Loucy (cell line): ENCODE measurements around the gene ENPP3.

Experiments used
- H2AFZ ChIP-seq: fragments of 200-600 bp; sonication (generic); 2 replicates; pipeline ENCODE4 v1.6.0; 2016; ENCODE audit warnings: antibody characterized with exemption, mild to moderate bottlenecking, low read length, moderate library complexity
- H3F3A ChIP-seq: fragments of 200-600 bp; 2 replicates; pipeline ENCODE4 v1.6.0; 2016; ENCODE audit warnings: antibody characterized with exemption, low read depth, mild to moderate bottlenecking
- H3K27me3 ChIP-seq: fragments of 200-600 bp; sonication (generic); 2 replicates; pipeline ENCODE4 v1.6.1; 2014; ENCODE audit warnings: low read length, mild to moderate bottlenecking; ENCODE audit not compliant: insufficient read depth, poor library complexity, severe bottlenecking
- H3K36me3 ChIP-seq: fragments of 200-600 bp; sonication (generic); 2 replicates; pipeline ENCODE4 v1.6.1; 2016; ENCODE audit warnings: low read length; ENCODE audit not compliant: insufficient read depth
- H3K4me1 ChIP-seq: fragments of 200-600 bp; sonication (generic); 2 replicates; pipeline ENCODE4 v1.5.1; 2014; ENCODE audit warnings: low read length, mild to moderate bottlenecking; ENCODE audit not compliant: insufficient read depth, poor library complexity, severe bottlenecking
- H3K4me2 ChIP-seq: fragments of 200-600 bp; sonication (generic); 2 replicates; pipeline ENCODE4 v1.6.0; 2014; ENCODE audit warnings: antibody characterized with exemption, low read length, low read depth, mild to moderate bottlenecking; ENCODE audit not compliant: poor library complexity, severe bottlenecking
- H3K4me3 ChIP-seq: fragments of 200-600 bp; sonication (generic); 2 replicates; pipeline ENCODE4 v1.5.1; 2014; ENCODE audit warnings: low read length, mild to moderate bottlenecking, mixed read lengths; ENCODE audit not compliant: poor library complexity, severe bottlenecking
- H3K79me2 ChIP-seq: fragments of 200-600 bp; sonication (generic); 2 replicates; pipeline ENCODE4 v1.6.1; 2014; ENCODE audit warnings: low read length; ENCODE audit not compliant: insufficient read depth
- H3K9ac ChIP-seq: fragments of 200-600 bp; sonication (generic); 2 replicates; pipeline ENCODE4 v1.6.0; 2014; ENCODE audit warnings: mild to moderate bottlenecking, low read depth, low read length, moderate library complexity; ENCODE audit not compliant: poor library complexity, severe bottlenecking
- H3K9me2 ChIP-seq: fragments of 200-600 bp; sonication (generic); replicated peaks from 2 replicates; pipeline ENCODE4 v1.6.1; 2016; ENCODE audit warnings: low read depth, low read length, mixed read lengths
- H3K9me3 ChIP-seq: fragments of 200-600 bp; sonication (generic); 2 replicates; pipeline ENCODE4 v1.6.1; 2014; ENCODE audit warnings: mild to moderate bottlenecking, antibody characterized with exemption, low read length, low read depth; ENCODE audit not compliant: insufficient read depth
- H4K20me1 ChIP-seq: fragments of 200-600 bp; sonication (generic); 2 replicates; pipeline ENCODE4 v1.6.0; 2014; ENCODE audit warnings: antibody characterized with exemption, low read length, mild to moderate bottlenecking; ENCODE audit not compliant: insufficient read depth, poor library complexity, severe bottlenecking
- EZH2phosphoT487 ChIP-seq: fragments of 200-600 bp; IDR thresholded peaks from 2 replicates; pipeline ENCODE4 v1.6.1; 2018; ENCODE audit warnings: antibody characterized with exemption, mild to moderate bottlenecking, moderate library complexity, borderline replicate concordance
- TF ChIP-seq, protein P1 (sequence below): fragments of 200-600 bp; sonication (generic); conservative IDR thresholded peaks from 2 replicates; pipeline ENCODE4 v1.5.1; 2014; ENCODE audit warnings: mild to moderate bottlenecking, antibody characterized with exemption, low read length

The ENPP3 gene

DNA sequence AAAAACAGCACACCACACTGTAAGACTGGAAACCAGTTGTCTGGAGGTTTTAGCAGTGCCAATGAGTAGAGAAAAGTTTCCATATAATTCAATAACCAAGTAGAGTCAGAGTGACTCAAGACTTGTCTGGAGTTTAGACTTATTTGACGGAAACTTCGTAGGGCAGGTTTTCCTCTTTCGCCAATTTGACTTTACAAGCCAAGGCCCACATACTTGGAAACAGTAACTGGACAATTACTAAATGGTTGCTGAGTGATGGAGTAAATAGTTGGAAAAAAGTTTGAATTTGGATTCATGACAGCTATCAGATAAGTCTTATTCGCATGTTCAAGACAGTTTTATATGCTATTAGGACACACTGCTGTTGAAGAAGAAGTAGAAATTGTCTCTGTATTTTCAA, 121.8 kb downstream of the ENPP3 start:
- H3F3A ChIP-seq, result no peaks in the 10 kb centered on the region
- TF ChIP-seq, protein P1, sequence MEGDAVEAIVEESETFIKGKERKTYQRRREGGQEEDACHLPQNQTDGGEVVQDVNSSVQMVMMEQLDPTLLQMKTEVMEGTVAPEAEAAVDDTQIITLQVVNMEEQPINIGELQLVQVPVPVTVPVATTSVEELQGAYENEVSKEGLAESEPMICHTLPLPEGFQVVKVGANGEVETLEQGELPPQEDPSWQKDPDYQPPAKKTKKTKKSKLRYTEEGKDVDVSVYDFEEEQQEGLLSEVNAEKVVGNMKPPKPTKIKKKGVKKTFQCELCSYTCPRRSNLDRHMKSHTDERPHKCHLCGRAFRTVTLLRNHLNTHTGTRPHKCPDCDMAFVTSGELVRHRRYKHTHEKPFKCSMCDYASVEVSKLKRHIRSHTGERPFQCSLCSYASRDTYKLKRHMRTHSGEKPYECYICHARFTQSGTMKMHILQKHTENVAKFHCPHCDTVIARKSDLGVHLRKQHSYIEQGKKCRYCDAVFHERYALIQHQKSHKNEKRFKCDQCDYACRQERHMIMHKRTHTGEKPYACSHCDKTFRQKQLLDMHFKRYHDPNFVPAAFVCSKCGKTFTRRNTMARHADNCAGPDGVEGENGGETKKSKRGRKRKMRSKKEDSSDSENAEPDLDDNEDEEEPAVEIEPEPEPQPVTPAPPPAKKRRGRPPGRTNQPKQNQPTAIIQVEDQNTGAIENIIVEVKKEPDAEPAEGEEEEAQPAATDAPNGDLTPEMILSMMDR, result no peak
- TF ChIP-seq EZH2phosphoT487, result no peak
- H3K79me2 ChIP-seq, result no peaks in the 10 kb centered on the region
- no peak overlapping the region for H2AFZ ChIP-seq
- H3K4me3 ChIP-seq, result no peak overlapping the region
- peaks cover 6% of the 10 kb centered on the region for H3K27me3 ChIP-seq
- no peaks in the 10 kb centered on the region for H3K9me3 ChIP-seq
- H3K9ac ChIP-seq, result no peak overlapping the region
- no peaks in the 10 kb centered on the region for H3K4me1 ChIP-seq
- H4K20me1 ChIP-seq, result no peaks in the 10 kb centered on the region
- no peak overlapping the region for H3K4me2 ChIP-seq
- no peaks in the 10 kb centered on the region for H3K36me3 ChIP-seq
- no peaks in the 10 kb centered on the region for H3K9me2 ChIP-seq

GRCh38 chr6:131761060-131761761, 124.1 kb downstream of the ENPP3 start:
- Histone ChIP-seq H3K4me2 (no peak overlapping the region), H3K9me3 (no peaks in the 10 kb centered on the region)

GRCh38 chr6:131761762-131762067, 124.6 kb downstream of the ENPP3 start:
- Histone ChIP-seq H3F3A (no peaks in the 10 kb centered on the region), H3K4me1 (no peaks in the 10 kb centered on the region), H3K36me3 (no peaks in the 10 kb centered on the region), H3K9ac (no peak overlapping the region), H2AFZ (no peak overlapping the region), H3K79me2 (no peaks in the 10 kb centered on the region), H3K4me2 (no peak overlapping the region), H4K20me1 (no peaks in the 10 kb centered on the region), H3K4me3 (no peak overlapping the region), H3K9me3 (no peaks in the 10 kb centered on the region), H3K9me2 (no peaks in the 10 kb centered on the region), H3K27me3 (no peaks in the 10 kb centered on the region)
- TF ChIP-seq, protein P1, result no peak

More at GRCh38 chr6:131761060-131761761, 124.1 kb downstream of the ENPP3 start:
- TF ChIP-seq, protein P1, result no peak
- no peak for TF ChIP-seq EZH2phosphoT487
- no peaks in the 10 kb centered on the region for H3F3A ChIP-seq
- H3K27me3 ChIP-seq, result no peaks in the 10 kb centered on the region
- no peaks in the 10 kb centered on the region for H3K36me3 ChIP-seq
- no peaks in the 10 kb centered on the region for H3K79me2 ChIP-seq
- no peaks in the 10 kb centered on the region for H3K9me2 ChIP-seq
- H3K4me1 ChIP-seq, result no peaks in the 10 kb centered on the region
- no peak overlapping the region for H2AFZ ChIP-seq
- H3K4me3 ChIP-seq, result no peak overlapping the region
- H4K20me1 ChIP-seq, result no peaks in the 10 kb centered on the region
- H3K9ac ChIP-seq, result no peak overlapping the region
